SK-N-SH treated with all-trans-retinoic acid at 6 μM for 48 hours (cell line): ENCODE data around the gene RPS8.

Source experiments
- ARNTL ChIP-seq: fragments of 450-650 bp; formaldehyde crosslinking; IDR thresholded peaks from 2 replicates; pipeline ENCODE4 v1.5.0; 2020; ENCODE audit warnings: low read depth, mild to moderate bottlenecking, moderate library complexity, borderline replicate concordance
- CSDC2 ChIP-seq: fragments of 250-450 bp; sonication (Bioruptor Pico); IDR thresholded peaks from 2 replicates; pipeline ENCODE4 v1.5.0; 2020; ENCODE audit warnings: mild to moderate bottlenecking, moderate library complexity
- ESRRG ChIP-seq: fragments of 250-450 bp; sonication (Bioruptor Pico); IDR thresholded peaks from 2 replicates; pipeline ENCODE4 v1.6.1; 2021; ENCODE audit warnings: mild to moderate bottlenecking
- OSR1 ChIP-seq: fragments of 250-450 bp; sonication (Bioruptor Pico); IDR thresholded peaks from 2 replicates; pipeline ENCODE4 v1.8.0; 2022; ENCODE audit warnings: moderate library complexity, mild to moderate bottlenecking, inconsistent platforms
- PPARA ChIP-seq: fragments of 250-450 bp; sonication (Bioruptor Pico); IDR thresholded peaks from 2 replicates; pipeline ENCODE4 v1.5.0; 2020; ENCODE audit warnings: mild to moderate bottlenecking, borderline replicate concordance
- TCF4 ChIP-seq: fragments of 250-450 bp; sonication (Bioruptor Pico); IDR thresholded peaks from 2 replicates; pipeline ENCODE4 v1.8.0; 2021; ENCODE audit warnings: mild to moderate bottlenecking, moderate library complexity, borderline replicate concordance
- ZFP3 ChIP-seq: fragments of 250-450 bp; sonication (Bioruptor Pico); IDR thresholded peaks from 2 replicates; pipeline ENCODE4 v1.5.0; 2020; ENCODE audit warnings: mild to moderate bottlenecking, moderate library complexity
- ZFP30 ChIP-seq: fragments of 450-650 bp; formaldehyde crosslinking; IDR thresholded peaks from 2 replicates; pipeline ENCODE4 v1.5.0; 2022; ENCODE audit warnings: mild to moderate bottlenecking, moderate library complexity
- ZNF70 ChIP-seq: fragments of 450-650 bp; formaldehyde crosslinking; IDR thresholded peaks from 2 replicates; pipeline ENCODE4 v1.5.0; 2020; ENCODE audit warnings: mild to moderate bottlenecking, moderate library complexity
- ZNF8 ChIP-seq: fragments of 450-650 bp; formaldehyde crosslinking; IDR thresholded peaks from 2 replicates; pipeline ENCODE4 v1.5.0; 2020; ENCODE audit warnings: mild to moderate bottlenecking, moderate library complexity
- TF ChIP-seq, protein P1 (sequence below): fragments of 250-450 bp; sonication (Bioruptor Pico); IDR thresholded peaks from 2 replicates; pipeline ENCODE4 v1.8.0; 2020; ENCODE audit warnings: mild to moderate bottlenecking, moderate library complexity, borderline replicate concordance
- TF ChIP-seq, protein P2 (sequence below): fragments of 250-450 bp; sonication (Bioruptor Pico); IDR thresholded peaks from 2 replicates; pipeline ENCODE4 v1.5.0; 2020; ENCODE audit warnings: mild to moderate bottlenecking, moderate library complexity
- TF ChIP-seq, protein P3 (sequence below): fragments of 250-450 bp; sonication (Bioruptor Pico); IDR thresholded peaks from 2 replicates; pipeline ENCODE4 v1.5.1; 2021; ENCODE audit warnings: mild to moderate bottlenecking, moderate library complexity
- TF ChIP-seq, protein P4 (sequence below): fragments of 250-450 bp; sonication (Bioruptor Pico); IDR thresholded peaks from 2 replicates; pipeline ENCODE4 v1.8.0; 2021; ENCODE audit warnings: low read depth, mild to moderate bottlenecking, moderate library complexity, borderline replicate concordance

DNA sequence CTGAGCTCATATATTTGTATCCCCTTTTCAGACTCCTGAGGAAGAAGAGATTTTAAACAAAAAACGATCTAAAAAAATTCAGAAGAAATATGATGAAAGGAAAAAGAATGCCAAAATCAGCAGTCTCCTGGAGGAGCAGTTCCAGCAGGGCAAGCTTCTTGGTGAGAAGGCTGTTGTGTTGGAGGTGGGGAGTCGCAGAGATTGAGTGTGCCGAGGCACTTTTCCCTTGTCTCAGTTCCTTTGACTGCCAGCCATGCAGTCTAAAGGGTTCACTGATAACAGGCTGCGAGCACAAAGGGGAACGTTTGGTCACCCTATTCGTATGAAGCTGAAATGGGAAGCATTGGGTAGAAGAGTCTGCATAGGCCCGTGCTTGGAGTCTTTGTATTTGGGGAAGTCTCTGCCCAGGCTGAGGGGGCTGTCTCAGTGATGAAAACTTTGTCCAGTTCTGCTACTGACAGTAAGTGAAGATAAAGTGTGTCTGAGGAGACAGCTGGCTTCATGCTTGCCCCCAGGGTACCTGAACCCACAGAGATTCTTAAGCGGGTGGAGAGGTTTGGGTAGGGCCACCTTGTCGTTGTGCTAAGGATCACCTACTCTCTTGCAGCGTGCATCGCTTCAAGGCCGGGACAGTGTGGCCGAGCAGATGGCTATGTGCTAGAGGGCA, 2.8 kb downstream of the RPS8 start:
- no peak for TF ChIP-seq TCF4
- TF ChIP-seq, protein P1, sequence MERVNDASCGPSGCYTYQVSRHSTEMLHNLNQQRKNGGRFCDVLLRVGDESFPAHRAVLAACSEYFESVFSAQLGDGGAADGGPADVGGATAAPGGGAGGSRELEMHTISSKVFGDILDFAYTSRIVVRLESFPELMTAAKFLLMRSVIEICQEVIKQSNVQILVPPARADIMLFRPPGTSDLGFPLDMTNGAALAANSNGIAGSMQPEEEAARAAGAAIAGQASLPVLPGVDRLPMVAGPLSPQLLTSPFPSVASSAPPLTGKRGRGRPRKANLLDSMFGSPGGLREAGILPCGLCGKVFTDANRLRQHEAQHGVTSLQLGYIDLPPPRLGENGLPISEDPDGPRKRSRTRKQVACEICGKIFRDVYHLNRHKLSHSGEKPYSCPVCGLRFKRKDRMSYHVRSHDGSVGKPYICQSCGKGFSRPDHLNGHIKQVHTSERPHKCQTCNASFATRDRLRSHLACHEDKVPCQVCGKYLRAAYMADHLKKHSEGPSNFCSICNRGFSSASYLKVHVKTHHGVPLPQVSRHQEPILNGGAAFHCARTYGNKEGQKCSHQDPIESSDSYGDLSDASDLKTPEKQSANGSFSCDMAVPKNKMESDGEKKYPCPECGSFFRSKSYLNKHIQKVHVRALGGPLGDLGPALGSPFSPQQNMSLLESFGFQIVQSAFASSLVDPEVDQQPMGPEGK (CRISPR knock-in tag): no peak
- TF ChIP-seq ZFP30 (CRISPR knock-in tag): no peak
- TF ChIP-seq, protein P2, sequence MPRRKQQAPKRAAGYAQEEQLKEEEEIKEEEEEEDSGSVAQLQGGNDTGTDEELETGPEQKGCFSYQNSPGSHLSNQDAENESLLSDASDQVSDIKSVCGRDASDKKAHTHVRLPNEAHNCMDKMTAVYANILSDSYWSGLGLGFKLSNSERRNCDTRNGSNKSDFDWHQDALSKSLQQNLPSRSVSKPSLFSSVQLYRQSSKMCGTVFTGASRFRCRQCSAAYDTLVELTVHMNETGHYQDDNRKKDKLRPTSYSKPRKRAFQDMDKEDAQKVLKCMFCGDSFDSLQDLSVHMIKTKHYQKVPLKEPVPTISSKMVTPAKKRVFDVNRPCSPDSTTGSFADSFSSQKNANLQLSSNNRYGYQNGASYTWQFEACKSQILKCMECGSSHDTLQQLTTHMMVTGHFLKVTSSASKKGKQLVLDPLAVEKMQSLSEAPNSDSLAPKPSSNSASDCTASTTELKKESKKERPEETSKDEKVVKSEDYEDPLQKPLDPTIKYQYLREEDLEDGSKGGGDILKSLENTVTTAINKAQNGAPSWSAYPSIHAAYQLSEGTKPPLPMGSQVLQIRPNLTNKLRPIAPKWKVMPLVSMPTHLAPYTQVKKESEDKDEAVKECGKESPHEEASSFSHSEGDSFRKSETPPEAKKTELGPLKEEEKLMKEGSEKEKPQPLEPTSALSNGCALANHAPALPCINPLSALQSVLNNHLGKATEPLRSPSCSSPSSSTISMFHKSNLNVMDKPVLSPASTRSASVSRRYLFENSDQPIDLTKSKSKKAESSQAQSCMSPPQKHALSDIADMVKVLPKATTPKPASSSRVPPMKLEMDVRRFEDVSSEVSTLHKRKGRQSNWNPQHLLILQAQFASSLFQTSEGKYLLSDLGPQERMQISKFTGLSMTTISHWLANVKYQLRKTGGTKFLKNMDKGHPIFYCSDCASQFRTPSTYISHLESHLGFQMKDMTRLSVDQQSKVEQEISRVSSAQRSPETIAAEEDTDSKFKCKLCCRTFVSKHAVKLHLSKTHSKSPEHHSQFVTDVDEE: no peak
- TF ChIP-seq CSDC2 (CRISPR knock-in tag): no peak
- no peak for TF ChIP-seq ZNF8 (CRISPR knock-in tag)
- TF ChIP-seq, protein P3, sequence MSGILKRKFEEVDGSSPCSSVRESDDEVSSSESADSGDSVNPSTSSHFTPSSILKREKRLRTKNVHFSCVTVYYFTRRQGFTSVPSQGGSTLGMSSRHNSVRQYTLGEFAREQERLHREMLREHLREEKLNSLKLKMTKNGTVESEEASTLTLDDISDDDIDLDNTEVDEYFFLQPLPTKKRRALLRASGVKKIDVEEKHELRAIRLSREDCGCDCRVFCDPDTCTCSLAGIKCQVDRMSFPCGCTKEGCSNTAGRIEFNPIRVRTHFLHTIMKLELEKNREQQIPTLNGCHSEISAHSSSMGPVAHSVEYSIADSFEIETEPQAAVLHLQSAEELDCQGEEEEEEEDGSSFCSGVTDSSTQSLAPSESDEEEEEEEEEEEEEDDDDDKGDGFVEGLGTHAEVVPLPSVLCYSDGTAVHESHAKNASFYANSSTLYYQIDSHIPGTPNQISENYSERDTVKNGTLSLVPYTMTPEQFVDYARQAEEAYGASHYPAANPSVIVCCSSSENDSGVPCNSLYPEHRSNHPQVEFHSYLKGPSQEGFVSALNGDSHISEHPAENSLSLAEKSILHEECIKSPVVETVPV: no peak
- TF ChIP-seq, protein P4, sequence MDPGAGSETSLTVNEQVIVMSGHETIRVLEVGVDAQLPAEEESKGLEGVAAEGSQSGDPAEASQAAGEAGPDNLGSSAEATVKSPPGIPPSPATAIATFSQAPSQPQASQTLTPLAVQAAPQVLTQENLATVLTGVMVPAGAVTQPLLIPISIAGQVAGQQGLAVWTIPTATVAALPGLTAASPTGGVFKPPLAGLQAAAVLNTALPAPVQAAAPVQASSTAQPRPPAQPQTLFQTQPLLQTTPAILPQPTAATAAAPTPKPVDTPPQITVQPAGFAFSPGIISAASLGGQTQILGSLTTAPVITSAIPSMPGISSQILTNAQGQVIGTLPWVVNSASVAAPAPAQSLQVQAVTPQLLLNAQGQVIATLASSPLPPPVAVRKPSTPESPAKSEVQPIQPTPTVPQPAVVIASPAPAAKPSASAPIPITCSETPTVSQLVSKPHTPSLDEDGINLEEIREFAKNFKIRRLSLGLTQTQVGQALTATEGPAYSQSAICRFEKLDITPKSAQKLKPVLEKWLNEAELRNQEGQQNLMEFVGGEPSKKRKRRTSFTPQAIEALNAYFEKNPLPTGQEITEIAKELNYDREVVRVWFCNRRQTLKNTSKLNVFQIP (CRISPR knock-in tag): no peak
- no peak for TF ChIP-seq ESRRG (CRISPR knock-in tag)
- no peak for TF ChIP-seq ARNTL
- TF ChIP-seq PPARA (CRISPR knock-in tag): no peak
- no peak for TF ChIP-seq ZNF70
- no peak for TF ChIP-seq OSR1 (CRISPR knock-in tag)
- no peak for TF ChIP-seq ZFP3 (CRISPR knock-in tag)
